Lower leg skin (tissue), 4 donors: ENCODE results near the gene EXOC6. TPM values are rescaled to one million over a fixed set of nuclear protein-coding genes. Genes with fewer than 3 reads are reported as not detected.

Experiments
- DNase-seq, 2 donors: peaks; one replicate each; pipeline ENCODE4 v3.0.0-alpha.2; 2019; ENCODE audit warnings: low spot score in 2 of 2
- H3K4me3 ChIP-seq: fragments of 200-600 bp; sonication (generic); 2 replicates; pipeline ENCODE4 v1.5.1; 2017; ENCODE audit warnings: mild to moderate bottlenecking, low read depth; ENCODE audit not compliant: poor library complexity, severe bottlenecking
- CTCF ChIP-seq, 3 donors: fragments of 450-650 bp; IDR thresholded peaks; one replicate each; pipeline ENCODE4 v1.5.1; 2016; ENCODE audit warnings: antibody characterized with exemption in 3 of 3, mild to moderate bottlenecking in 3 of 3, moderate library complexity in 2 of 3
- POLR2A ChIP-seq, 2 donors: fragments of 450-650 bp; IDR thresholded peaks; one replicate each; pipeline ENCODE4 v1.6.1; 2016 to 2017; ENCODE audit warnings: antibody characterized with exemption in 2 of 2, mild to moderate bottlenecking in 1 of 2, moderate library complexity in 1 of 2
- WGBS, 2 donors: methylation state at CpG; one replicate each; pipeline ENCODE4 v1.1.5; 2018; 5-methylcytosine and 5-hydroxymethylcytosine counted together
- intact Hi-C: fragments of 100-400 bp; cut with DNase I; formaldehyde crosslinking; loops from one replicate; pipeline ENCODE4 v1.15.0; 2023; ENCODE audit warnings: low total_unique reads
- total RNA-seq, 4 donors: library from RNA; depleted of rRNA; stranded (reverse); fragments of >200 nt; gene quantifications; one replicate each; pipeline ENCODE4 v1.1.0, GENCODE V29; 2016

EXOC6 gene
- total RNA-seq, 4 donors from 2014 or later = 5.2 to 8.4 (median 6.0) TPM

GRCh38 chr10:92846344-92846743 lies 2.0 kb upstream of the EXOC6 start:
- intact Hi-C loops = no loop called here
- no peak overlapping the region for H3K4me3 ChIP-seq
- no peak for TF ChIP-seq POLR2A (IDR thresholded peaks at IDR 0.05)
- no peak for TF ChIP-seq CTCF (IDR thresholded peaks at IDR 0.05)
- WGBS, 2 donors = 55 to 91% methylated on average over 3 of the region's 3 CpGs
- no peak for DNase-seq

- 87 to 88% methylated on average over 2 of the region's 2 CpGs for whole genome bisulfite sequencing, 2 donors
- intact Hi-C loops = no loop called here
- DNase-seq = no peak
- no peak for TF ChIP-seq CTCF (IDR thresholded peaks at IDR 0.05)
- H3K4me3 ChIP-seq = no peak overlapping the region
These were observed 1.5 kb upstream of the EXOC6 start for GRCh38 chr10:92846854-92847201.

- TF ChIP-seq POLR2A (IDR thresholded peaks at IDR 0.05) (no peak), CTCF (IDR thresholded peaks at IDR 0.05) (no peak)
- H3K4me3 ChIP-seq = no peak overlapping the region
- 41 to 46% methylated on average over 4 of the region's 4 CpGs for WGBS, 2 donors
- DNase-seq = no peak
- intact Hi-C loops = no loop called here
These were observed 987 bp upstream of the EXOC6 start for GRCh38 chr10:92847202-92847864.

GRCh38 chr10:92848037-92848440 lies 281 bp upstream of the EXOC6 start:
- H3K4me3 ChIP-seq = peak overlapping the region; percentile 38
- no peak for DNase-seq
- TF ChIP-seq POLR2A (IDR thresholded peaks at IDR 0.05) (no peak), CTCF (IDR thresholded peaks at IDR 0.05) (no peak)
- WGBS, 2 donors = 2% methylated on average over 13 to 22 of the region's 32 CpGs
- intact Hi-C loops = no loop called here

GRCh38 chr10:92849234-92849525 lies 860 bp downstream of the EXOC6 start:
- intact Hi-C loops = no loop called here
- 0% methylated on average over 7 of the region's 7 CpGs for WGBS, 2 donors
- DNase-seq = no peak
- TF ChIP-seq POLR2A (IDR thresholded peaks at IDR 0.05) (no peak), CTCF (IDR thresholded peaks at IDR 0.05) (no peak)
- H3K4me3 ChIP-seq = peak overlapping the region; percentile 97

GRCh38 chr10:92849576-92850090 lies 1.3 kb downstream of the EXOC6 start:
- WGBS, 2 donors = 72 to 74% methylated on average over 2 of the region's 2 CpGs
- TF ChIP-seq CTCF (IDR thresholded peaks at IDR 0.05) (no peak), POLR2A (IDR thresholded peaks at IDR 0.05) (no peak)
- no peak for DNase-seq
- intact Hi-C loops = no loop called here
- H3K4me3 ChIP-seq = no peak overlapping the region
